BLaER1 (cell line): ENCODE data around the gene HOTAIR.
A peak's percentile ranks its signal among the peaks of the same experiment; 100 is the strongest.

ENCODE experiments used
- H3K27ac ChIP-seq: shearing (Covaris generic); formaldehyde crosslinking; 2 replicates; pipeline ENCODE4 v1.8.1; 2022
- H3K27me3 ChIP-seq: shearing (Covaris generic); formaldehyde crosslinking; 2 replicates; pipeline ENCODE4 v1.8.1; 2022
- H3K36me3 ChIP-seq: shearing (Covaris generic); formaldehyde crosslinking; 2 replicates; pipeline ENCODE4 v1.8.1; 2022
- H3K4me1 ChIP-seq: shearing (Covaris generic); formaldehyde crosslinking; 2 replicates; pipeline ENCODE4 v1.8.1; 2022
- H3K4me2 ChIP-seq: shearing (Covaris generic); formaldehyde crosslinking; 2 replicates; pipeline ENCODE4 v1.8.1; 2022
- H3K4me3 ChIP-seq: shearing (Covaris generic); formaldehyde crosslinking; 2 replicates; pipeline ENCODE4 v1.8.1; 2022
- H3K9ac ChIP-seq: shearing (Covaris generic); formaldehyde crosslinking; 2 replicates; pipeline ENCODE4 v1.8.1; 2022
- H3K9me3 ChIP-seq: shearing (Covaris generic); formaldehyde crosslinking; 2 replicates; pipeline ENCODE4 v1.8.1; 2022
- H4K20me1 ChIP-seq: shearing (Covaris generic); formaldehyde crosslinking; 2 replicates; pipeline ENCODE4 v1.8.1; 2022
- Cebpa-rat ChIP-seq: shearing (Covaris generic); IDR thresholded peaks from 2 replicates; pipeline ENCODE4 v1.8.1; 2022

Gene HOTAIR

GRCh38 chr12:53998900-53999236 is 24.1 kb upstream of the HOTAIR start:
- Histone ChIP-seq H3K4me2 (no peak overlapping the region), H3K4me3 (no peak overlapping the region), H3K27me3 (peaks cover 100% of the 10 kb centered on the region), H3K4me1 (no peaks in the 10 kb centered on the region), H3K9me3 (peaks cover 5% of the 10 kb centered on the region; the same call in 1 of the 2 replicates), H4K20me1 (peaks cover 96% of the 10 kb centered on the region), H3K9ac (no peak overlapping the region), H3K36me3 (no peaks in the 10 kb centered on the region), H3K27ac (no peak overlapping the region)
- TF ChIP-seq Cebpa-rat: no peak

GRCh38 chr12:53998110-53998899 is 23.6 kb upstream of the HOTAIR start:
- H3K4me3 ChIP-seq: no peak overlapping the region
- no peak for TF ChIP-seq Cebpa-rat
- peaks cover 100% of the 10 kb centered on the region for H3K27me3 ChIP-seq
- H3K9ac ChIP-seq: no peak overlapping the region
- peaks cover 5% of the 10 kb centered on the region; the same call in 1 of the 2 replicates for H3K9me3 ChIP-seq
- H3K36me3 ChIP-seq: no peaks in the 10 kb centered on the region
- no peaks in the 10 kb centered on the region for H3K4me1 ChIP-seq
- peaks cover 97% of the 10 kb centered on the region for H4K20me1 ChIP-seq
- no peak overlapping the region for H3K4me2 ChIP-seq
- H3K27ac ChIP-seq: no peak overlapping the region

GRCh38 chr12:53997204-53998109 is 22.7 kb upstream of the HOTAIR start:
- peaks cover 5% of the 10 kb centered on the region; the same call in 1 of the 2 replicates for H3K9me3 ChIP-seq
- TF ChIP-seq Cebpa-rat: no peak
- peaks cover 98% of the 10 kb centered on the region for H4K20me1 ChIP-seq
- no peak overlapping the region for H3K4me2 ChIP-seq
- no peak overlapping the region for H3K4me3 ChIP-seq
- peaks cover 100% of the 10 kb centered on the region for H3K27me3 ChIP-seq
- no peak overlapping the region for H3K9ac ChIP-seq
- H3K27ac ChIP-seq: no peak overlapping the region
- no peaks in the 10 kb centered on the region for H3K4me1 ChIP-seq
- H3K36me3 ChIP-seq: no peaks in the 10 kb centered on the region

GRCh38 chr12:53996240-53997203 is 21.8 kb upstream of the HOTAIR start:
- no peak overlapping the region for H3K9ac ChIP-seq
- peak overlapping the region; percentile 37; the same call in 1 of the 2 replicates for H3K4me2 ChIP-seq
- H3K9me3 ChIP-seq: peaks cover 5% of the 10 kb centered on the region; the same call in 1 of the 2 replicates
- no peaks in the 10 kb centered on the region for H3K36me3 ChIP-seq
- no peak overlapping the region for H3K27ac ChIP-seq
- H3K27me3 ChIP-seq: peaks cover 100% of the 10 kb centered on the region
- no peak overlapping the region for H3K4me3 ChIP-seq
- H4K20me1 ChIP-seq: peaks cover 98% of the 10 kb centered on the region
- TF ChIP-seq Cebpa-rat: no peak
- no peaks in the 10 kb centered on the region for H3K4me1 ChIP-seq

GRCh38 chr12:53995378-53996239 is 20.9 kb upstream of the HOTAIR start:
- no peaks in the 10 kb centered on the region for H3K4me1 ChIP-seq
- H3K36me3 ChIP-seq: no peaks in the 10 kb centered on the region
- H3K4me3 ChIP-seq: no peak overlapping the region
- no peak overlapping the region for H3K27ac ChIP-seq
- peaks cover 5% of the 10 kb centered on the region; the same call in 1 of the 2 replicates for H3K9me3 ChIP-seq
- no peak overlapping the region for H3K9ac ChIP-seq
- peaks cover 100% of the 10 kb centered on the region for H3K27me3 ChIP-seq
- H3K4me2 ChIP-seq: peak overlapping the region; percentile 37; the same call in 1 of the 2 replicates
- peaks cover 98% of the 10 kb centered on the region for H4K20me1 ChIP-seq
- TF ChIP-seq Cebpa-rat: no peak

- Histone ChIP-seq H3K36me3 (no peaks in the 10 kb centered on the region), H3K9me3 (no peaks in the 10 kb centered on the region), H3K27ac (no peak overlapping the region), H3K4me2 (no peak overlapping the region), H3K4me1 (no peaks in the 10 kb centered on the region), H3K9ac (no peak overlapping the region), H4K20me1 (peaks cover 98% of the 10 kb centered on the region), H3K4me3 (no peak overlapping the region), H3K27me3 (peaks cover 100% of the 10 kb centered on the region)
- TF ChIP-seq Cebpa-rat: no peak
Measured at GRCh38 chr12:53995002-53995377, 20.2 kb upstream of the HOTAIR start.

GRCh38 chr12:53994264-53995001 is 19.7 kb upstream of the HOTAIR start:
- TF ChIP-seq Cebpa-rat: no peak
- Histone ChIP-seq H3K9ac (no peak overlapping the region), H4K20me1 (peaks cover 98% of the 10 kb centered on the region), H3K4me1 (no peaks in the 10 kb centered on the region), H3K4me3 (no peak overlapping the region), H3K9me3 (no peaks in the 10 kb centered on the region), H3K4me2 (no peak overlapping the region), H3K36me3 (no peaks in the 10 kb centered on the region), H3K27ac (no peak overlapping the region), H3K27me3 (peaks cover 100% of the 10 kb centered on the region)

GRCh38 chr12:53994009-53994263 is 19.2 kb upstream of the HOTAIR start:
- TF ChIP-seq Cebpa-rat: no peak
- no peaks in the 10 kb centered on the region for H3K9me3 ChIP-seq
- H3K9ac ChIP-seq: no peak overlapping the region
- peaks cover 100% of the 10 kb centered on the region for H4K20me1 ChIP-seq
- H3K27me3 ChIP-seq: peaks cover 100% of the 10 kb centered on the region
- no peaks in the 10 kb centered on the region for H3K4me1 ChIP-seq
- no peak overlapping the region for H3K4me2 ChIP-seq
- no peak overlapping the region for H3K27ac ChIP-seq
- H3K36me3 ChIP-seq: no peaks in the 10 kb centered on the region
- H3K4me3 ChIP-seq: no peak overlapping the region
